H54 (cell line): Measurements from ENCODE around the gene SH2D4B.
"Not testable (repeated sequence)": the region's sequence is repeated elsewhere in the genome, so short reads cannot be mapped to it uniquely, and the experiment has no call there.

Experiments
- DNase-seq: peaks from one replicate; pipeline ENCODE4 v3.0.0; 2011; ENCODE audit warnings: low spot score, mixed read lengths; ENCODE audit not compliant: insufficient read length
- FAIRE-seq: peaks from 3 replicates; lab custom pipeline; 2011; peaks lifted over from hg19 to GRCh38; lab: Jason Lieb, UNC
- POLR2A ChIP-seq: IDR thresholded peaks from 2 replicates; pipeline ENCODE4 v1.6.1; 2011; ENCODE audit warnings: low read depth, mild to moderate bottlenecking, low read length

SH2D4B gene

DNA sequence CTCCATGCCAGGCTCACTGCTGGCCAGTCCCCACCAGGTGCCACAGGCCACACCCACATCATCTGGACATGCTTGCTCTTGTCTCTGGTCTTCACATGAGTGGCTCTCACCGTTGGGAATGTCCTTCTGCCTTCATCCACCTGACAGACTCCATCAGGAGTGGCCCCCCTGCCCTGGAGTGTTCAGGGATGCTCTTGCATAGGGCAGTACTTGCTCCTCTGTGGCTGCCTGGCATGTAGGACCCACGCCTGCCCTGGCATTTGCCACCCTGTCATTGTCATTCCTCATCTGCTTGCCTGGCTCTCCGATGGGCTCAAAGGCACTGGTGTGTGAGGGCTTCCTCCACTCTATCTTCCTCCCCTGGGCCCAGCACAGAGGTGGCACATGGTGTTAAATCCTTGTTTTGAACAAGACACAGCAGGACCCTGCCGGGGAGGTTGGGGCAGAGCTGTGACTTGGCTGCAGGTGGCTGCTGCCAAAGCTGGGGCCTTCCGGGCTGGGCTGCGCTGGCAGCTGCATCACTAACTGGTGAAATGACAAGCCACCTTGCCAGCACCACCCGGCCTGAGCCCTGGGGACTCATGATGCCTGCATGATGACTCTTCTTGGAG is 1.8 kb downstream of the SH2D4B start:
- DNase-seq: no peak
- no peak for TF ChIP-seq POLR2A
- no peak for FAIRE-seq

DNA sequence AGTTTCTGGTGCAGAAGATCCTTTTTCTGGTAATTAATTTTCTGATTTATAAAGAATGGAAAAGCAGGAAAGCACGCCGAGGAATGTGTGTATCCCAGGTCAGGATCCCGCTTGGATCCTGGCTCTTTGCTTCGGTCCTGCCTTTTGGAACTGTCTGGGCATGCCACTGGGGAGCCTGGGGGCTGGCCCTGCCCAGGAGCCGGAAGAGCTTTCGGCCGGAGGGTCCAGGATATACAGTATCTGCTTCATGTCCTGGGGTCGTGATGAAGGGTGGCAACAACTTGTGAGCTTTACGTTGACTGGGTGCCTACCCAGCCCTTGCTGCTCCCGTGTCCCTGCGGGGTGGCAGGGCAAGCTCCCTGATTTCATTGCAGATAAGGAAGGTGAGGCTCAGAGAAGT is 2.4 kb downstream of the SH2D4B start:
- DNase-seq (no peak), FAIRE-seq (no peak)
- TF ChIP-seq POLR2A: no peak

DNA sequence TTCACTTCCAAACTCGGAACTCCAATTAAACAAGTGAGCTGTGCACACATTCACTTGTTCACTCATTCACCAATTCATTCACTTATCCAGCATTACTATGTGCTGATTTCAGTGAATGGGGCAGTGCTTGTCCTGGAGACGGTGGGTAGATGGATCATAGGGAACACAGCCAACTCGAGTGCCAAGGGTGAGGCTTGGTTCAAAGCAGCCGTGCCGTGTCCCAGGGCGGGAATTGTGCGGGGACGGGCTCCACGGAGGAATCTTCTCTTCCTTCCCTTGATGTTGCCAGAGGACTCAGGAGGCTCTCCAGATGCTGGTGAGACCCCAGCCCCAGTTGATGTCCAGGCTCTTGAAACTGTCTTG is 2.9 kb downstream of the SH2D4B start:
- FAIRE-seq (no peak), DNase-seq (no peak)
- no peak for TF ChIP-seq POLR2A

DNA sequence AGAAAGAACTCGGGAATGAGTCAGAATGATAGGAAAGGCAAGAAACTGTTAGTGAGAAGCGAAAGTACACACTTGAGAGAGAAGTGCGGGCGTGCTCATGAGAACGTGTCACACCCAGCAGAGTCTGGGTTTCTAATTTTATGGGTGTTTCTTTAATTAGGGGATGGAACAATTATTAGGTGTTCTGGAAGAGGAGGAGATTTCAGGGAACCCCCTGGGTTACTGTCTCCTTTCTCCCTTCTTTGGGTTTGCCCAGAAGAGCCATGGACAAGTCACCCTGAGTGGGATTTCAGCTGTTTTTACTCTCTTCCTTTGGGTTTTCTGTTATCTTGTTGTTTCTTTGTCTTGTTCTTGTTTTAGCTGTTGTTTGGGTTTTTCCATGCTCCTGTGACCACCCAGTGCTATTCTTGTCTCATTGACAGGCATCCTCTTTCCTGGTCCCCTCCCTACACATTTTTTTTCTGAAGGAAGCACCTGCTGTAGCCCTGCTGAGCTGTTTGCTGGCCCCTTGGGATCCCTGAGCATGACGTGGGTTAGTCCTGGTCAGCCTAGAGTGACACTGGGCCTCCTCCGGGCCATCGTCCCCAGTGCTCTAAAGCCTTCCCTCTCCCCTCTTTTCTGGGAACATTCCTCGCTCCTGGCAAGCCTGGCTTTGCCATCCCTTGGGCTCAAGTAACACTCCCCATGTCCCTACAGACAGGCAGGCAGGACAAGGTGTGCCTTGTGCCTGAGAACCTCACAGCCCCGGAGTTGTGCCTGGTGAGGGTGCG is 3.5 kb downstream of the SH2D4B start:
- no peak for TF ChIP-seq POLR2A
- DNase-seq: no peak
- no peak for FAIRE-seq

- no peak for DNase-seq
- no peak for FAIRE-seq
- TF ChIP-seq POLR2A: no peak
Observed at GRCh38 chr10:80542053-80542452, 4.4 kb downstream of the SH2D4B start.

DNA sequence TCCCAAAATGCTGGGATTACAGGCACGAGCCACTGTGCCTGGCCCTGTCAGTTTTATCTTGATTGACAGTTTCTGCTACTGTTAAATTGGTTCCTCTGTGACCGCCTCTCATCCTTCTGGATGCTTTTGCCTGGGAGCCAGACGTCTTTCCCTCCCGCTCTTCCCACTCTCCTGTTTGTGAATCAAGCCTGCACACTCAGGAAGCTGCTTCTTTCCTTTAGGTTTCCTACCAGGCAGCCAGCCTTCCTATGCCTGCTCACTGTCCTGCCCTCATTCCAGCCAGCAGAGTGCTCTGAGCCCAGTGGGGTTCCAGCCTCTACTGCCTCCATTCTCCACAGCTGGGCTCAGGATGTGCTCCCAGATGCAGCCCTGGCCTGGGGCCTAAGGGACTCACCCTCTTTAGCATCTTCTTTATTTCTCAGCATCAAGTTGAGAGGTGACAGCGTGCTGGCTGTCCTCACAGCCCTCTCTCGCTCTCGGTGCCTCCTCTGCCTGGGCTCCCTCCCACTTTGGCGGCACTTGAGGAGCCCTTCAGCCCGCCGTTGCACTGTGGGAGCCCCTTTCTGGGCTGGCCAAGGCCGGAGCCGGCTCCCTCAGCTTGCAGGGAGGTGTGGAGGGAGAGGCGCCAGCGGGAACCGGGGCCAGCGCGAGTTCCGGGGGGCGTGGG is 5.1 kb downstream of the SH2D4B start:
- FAIRE-seq (no peak), DNase-seq (no peak)
- TF ChIP-seq POLR2A: no peak

DNA sequence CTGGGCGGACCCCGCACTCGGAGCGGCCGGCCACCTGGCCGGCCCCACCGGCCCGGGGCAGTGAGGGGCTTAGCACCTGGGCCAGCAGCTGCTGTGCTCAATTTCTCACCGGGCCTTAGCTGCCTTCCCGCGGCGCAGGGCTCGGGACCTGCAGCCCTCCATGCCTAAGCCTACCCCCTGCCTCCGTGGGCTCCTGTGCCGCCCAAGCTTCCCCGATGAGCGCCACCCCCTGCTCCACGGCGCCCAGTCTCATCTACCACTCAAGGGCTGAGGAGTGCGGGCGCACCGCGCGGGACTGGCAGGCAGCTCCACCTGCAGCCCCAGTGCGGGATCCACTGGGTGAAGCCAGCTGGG is 5.6 kb downstream of the SH2D4B start:
- not testable (repeated sequence) for DNase-seq, FAIRE-seq

DNA sequence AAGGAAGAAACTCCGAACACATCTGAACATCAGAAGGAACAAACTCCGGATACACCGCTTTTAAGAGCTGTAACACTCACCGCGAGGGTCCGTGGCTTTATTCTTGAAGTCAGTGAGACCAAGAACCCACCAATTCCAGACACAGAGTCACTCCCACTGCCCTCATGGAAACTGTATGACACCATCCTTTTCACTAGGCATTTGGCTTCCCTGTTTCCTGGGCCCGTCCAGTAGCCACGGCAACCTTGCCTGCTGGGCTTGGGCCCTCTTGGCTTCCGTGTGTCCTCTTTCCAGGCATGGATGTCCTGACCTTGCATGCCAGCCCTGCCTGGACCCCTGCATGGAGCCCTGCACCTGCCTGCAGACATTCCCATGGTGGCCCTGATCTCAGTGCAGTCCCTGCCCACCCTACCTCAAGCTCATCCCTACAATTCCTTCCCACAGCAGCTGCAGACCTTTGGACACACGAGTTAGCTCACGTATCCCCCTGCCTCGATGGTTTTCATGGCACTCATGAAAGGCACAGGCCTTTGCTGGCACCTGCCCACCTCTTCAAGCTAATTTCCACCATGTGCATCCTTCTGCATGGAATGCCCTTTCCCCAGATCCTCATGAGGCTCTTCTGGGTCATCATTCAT is 6.7 kb downstream of the SH2D4B start:
- DNase-seq: no peak
- FAIRE-seq: no peak
- no peak for TF ChIP-seq POLR2A

DNA sequence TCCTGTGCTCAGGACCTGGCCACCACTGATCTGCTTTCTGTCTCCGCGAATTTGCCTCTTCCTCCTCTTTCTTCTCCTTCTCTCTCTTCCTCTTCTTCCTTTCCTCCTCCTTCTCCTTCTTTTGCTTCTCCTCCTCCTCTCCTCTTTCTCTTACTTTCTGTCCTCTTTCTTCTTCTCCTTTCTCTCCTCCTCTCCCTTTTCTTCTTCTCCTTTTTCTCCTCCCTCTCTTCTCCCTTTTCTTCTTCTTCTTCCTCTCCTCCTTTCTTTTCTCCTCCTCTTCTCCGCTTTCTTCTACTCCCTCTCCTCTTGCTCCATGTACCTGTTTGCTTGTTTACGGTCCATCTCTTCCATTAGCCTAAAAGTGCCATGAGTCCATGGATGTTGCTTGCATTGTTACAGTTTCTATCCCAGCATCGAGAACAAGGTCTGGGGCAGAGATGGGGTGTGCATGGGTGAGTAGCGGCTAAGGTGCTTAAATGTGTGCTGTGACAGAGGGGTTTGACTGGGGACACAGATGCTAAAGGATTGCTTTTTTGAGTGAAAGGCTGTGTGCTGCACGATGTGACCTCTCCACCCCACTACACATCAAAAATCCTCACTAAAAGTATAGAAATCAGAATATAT is 7.7 kb downstream of the SH2D4B start:
- no peak for TF ChIP-seq POLR2A
- DNase-seq: no peak
- no peak for FAIRE-seq

DNA sequence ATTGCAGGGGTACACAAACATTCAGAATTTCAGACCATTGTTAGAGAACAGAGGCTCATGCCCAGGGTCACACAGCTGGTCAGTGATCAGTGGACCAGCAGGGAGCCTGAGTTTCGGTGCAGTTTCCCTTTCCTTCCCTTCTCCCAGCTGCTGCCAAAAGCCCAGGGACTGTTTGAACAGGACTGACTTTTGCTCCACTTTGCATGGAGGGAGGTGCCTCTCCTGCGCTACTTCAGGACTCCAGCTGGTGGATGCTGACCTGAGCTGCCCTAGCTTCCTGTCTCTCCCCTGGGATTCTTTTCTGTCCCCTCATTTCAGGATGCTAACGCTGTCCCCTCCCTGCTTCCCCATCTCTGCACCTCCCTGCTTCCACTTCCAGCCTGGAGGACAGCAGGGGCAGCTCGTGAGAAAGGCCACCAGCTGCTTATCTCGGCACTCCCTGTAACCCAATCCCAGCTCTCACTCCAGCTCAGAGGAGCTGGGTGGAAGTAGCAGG is 14.5 kb downstream of the SH2D4B start:
- no peak for TF ChIP-seq POLR2A
- FAIRE-seq: no peak

DNA sequence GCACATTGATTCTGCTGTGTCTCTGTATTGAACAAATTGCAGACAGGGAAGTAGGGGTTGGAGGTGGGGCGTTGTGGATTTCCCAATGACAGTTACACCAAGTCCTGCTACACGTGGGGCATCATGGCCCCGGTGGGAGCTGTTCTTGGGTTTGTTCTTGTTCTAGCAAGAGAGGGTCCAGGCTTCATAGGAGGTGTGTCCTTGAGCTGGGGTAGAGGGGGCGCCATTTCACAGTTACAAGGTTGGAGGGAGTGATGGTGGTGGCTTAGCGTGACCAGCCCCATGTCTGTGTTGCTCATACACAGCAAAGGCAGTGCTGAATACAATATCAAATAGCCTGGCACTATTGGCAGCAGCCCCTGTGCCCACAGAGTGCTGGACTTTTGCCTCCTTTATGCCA is 15.7 kb downstream of the SH2D4B start:
- DNase-seq (no peak), FAIRE-seq (no peak)
- no peak for TF ChIP-seq POLR2A

More for the DNA sequence above, 14.5 kb downstream of the SH2D4B start:
- no peak for DNase-seq

DNA sequence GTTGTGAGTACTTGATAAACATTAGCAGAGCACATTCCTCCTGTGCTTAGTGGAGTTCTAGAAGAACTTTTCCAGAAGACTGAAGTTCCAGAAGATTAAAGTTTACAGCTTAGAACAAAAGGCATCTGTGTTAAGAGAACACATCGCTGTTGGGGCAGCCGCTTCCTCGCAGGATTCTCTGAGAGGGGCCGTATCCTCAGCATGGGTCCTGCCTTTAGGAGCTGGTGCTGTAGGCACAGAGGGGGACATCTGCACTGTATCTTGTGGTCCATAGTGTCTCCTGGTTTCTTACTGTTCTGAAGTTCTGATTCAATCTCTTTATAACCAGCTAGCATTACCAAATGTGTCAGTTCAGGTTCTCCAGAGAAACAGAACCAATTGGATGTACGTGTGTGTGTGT is 16.3 kb downstream of the SH2D4B start:
- no peak for TF ChIP-seq POLR2A
- DNase-seq: no peak
- no peak for FAIRE-seq

DNA sequence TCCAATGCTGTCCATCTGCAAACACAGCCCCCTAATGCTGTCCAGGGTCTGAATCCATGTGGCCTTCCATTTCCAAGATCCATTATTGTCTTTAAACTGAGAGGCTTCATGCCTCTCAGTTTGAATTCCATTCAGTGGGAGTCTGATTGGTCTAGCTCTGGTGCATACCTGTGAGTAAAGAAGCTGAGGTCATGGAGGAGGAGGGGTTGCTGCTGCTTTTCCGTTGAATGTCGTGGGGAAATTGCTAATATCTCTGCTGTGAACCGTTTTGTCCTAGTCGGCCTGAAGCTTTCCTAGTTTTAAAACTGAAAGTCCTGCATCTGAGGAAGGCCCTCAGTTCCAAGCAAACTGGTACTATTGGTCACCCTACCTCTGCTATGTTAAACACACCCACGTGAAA is 17.7 kb downstream of the SH2D4B start:
- DNase-seq: no peak
- FAIRE-seq: no peak
- TF ChIP-seq POLR2A: no peak

DNA sequence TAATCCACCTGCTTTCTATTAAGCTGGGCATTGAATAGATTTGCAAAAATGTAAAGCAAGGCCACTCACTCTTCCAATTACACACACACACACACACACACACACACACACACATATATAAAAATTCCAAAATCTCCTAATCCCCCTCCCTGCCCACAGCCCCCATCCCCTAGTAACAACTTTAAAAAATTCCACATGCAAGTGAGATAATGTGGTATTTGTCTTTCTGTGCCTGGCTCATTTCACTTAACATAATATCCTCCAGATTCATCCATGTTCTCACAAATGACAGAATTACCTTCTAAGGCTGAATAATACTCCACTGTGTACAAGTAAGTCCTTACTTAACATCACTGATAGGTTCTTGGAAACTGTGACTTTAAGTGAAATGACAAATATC is 24.2 kb downstream of the SH2D4B start:
- DNase-seq: no peak
- FAIRE-seq: no peak
- no peak for TF ChIP-seq POLR2A
